ENCODE results near the gene ENTHD1. TPM values are rescaled to one million over a fixed set of nuclear protein-coding genes. Genes with fewer than 3 reads are reported as not detected.

Gene ENTHD1
- total RNA-seq, 1 donor from 2014 or later = not detected

DNA sequence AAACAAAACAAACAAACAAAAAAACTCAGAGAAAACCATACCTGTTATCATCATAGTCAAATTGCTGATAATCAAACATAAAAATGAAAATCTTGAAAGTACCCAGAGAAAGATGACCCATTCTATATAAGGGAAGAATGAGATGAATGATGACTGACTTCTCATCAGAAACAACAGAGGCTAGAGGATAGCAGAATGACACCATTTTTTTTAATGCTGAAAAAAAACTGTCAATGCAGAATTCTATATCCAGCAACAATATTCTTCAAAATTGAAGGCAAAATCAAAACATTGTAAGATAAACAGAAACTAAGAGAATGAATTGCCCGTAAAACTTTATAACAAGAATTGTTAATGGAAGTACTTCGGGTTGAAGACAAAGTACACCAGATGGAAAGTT lies 122.1 kb downstream of the ENTHD1 start:
- no peak for DNase-seq (ENCODE audit: low spot score)
- TF ChIP-seq, protein P1, sequence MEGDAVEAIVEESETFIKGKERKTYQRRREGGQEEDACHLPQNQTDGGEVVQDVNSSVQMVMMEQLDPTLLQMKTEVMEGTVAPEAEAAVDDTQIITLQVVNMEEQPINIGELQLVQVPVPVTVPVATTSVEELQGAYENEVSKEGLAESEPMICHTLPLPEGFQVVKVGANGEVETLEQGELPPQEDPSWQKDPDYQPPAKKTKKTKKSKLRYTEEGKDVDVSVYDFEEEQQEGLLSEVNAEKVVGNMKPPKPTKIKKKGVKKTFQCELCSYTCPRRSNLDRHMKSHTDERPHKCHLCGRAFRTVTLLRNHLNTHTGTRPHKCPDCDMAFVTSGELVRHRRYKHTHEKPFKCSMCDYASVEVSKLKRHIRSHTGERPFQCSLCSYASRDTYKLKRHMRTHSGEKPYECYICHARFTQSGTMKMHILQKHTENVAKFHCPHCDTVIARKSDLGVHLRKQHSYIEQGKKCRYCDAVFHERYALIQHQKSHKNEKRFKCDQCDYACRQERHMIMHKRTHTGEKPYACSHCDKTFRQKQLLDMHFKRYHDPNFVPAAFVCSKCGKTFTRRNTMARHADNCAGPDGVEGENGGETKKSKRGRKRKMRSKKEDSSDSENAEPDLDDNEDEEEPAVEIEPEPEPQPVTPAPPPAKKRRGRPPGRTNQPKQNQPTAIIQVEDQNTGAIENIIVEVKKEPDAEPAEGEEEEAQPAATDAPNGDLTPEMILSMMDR (IDR thresholded peaks at IDR 0.05; ENCODE audit: unreplicated experiment) = no peak
- H3K4me3 Mint-ChIP-seq (ENCODE audit: unreplicated experiment) = no peak overlapping the region
- H3K9me3 Mint-ChIP-seq (ENCODE audit: unreplicated experiment) = no peaks in the 10 kb centered on the region
- peaks cover 14% of the 10 kb centered on the region for H3K4me1 Mint-ChIP-seq (ENCODE audit: unreplicated experiment)
- H3K27me3 Mint-ChIP-seq (ENCODE audit: unreplicated experiment) = no peaks in the 10 kb centered on the region
- H3K27ac Mint-ChIP-seq (ENCODE audit: unreplicated experiment) = no peak overlapping the region
- H3K36me3 Mint-ChIP-seq (ENCODE audit: low read depth, unreplicated experiment) = no peaks in the 10 kb centered on the region

GRCh38 chr22:39765661-39766060 lies 127.9 kb downstream of the ENTHD1 start:
- no peaks in the 10 kb centered on the region for H3K9me3 Mint-ChIP-seq (ENCODE audit: unreplicated experiment)
- TF ChIP-seq, protein P1 (IDR thresholded peaks at IDR 0.05; ENCODE audit: unreplicated experiment) = no peak
- no peak overlapping the region for H3K4me3 Mint-ChIP-seq (ENCODE audit: unreplicated experiment)
- no peaks in the 10 kb centered on the region for H3K4me1 Mint-ChIP-seq (ENCODE audit: unreplicated experiment)
- H3K27ac Mint-ChIP-seq (ENCODE audit: unreplicated experiment) = no peak overlapping the region
- H3K27me3 Mint-ChIP-seq (ENCODE audit: unreplicated experiment) = no peaks in the 10 kb centered on the region
- H3K36me3 Mint-ChIP-seq (ENCODE audit: low read depth, unreplicated experiment) = no peaks in the 10 kb centered on the region
- no peak for DNase-seq (ENCODE audit: low spot score)

GRCh38 chr22:39765046-39765445 lies 128.5 kb downstream of the ENTHD1 start:
- TF ChIP-seq, protein P1 (IDR thresholded peaks at IDR 0.05; ENCODE audit: unreplicated experiment) = no peak
- H3K27ac Mint-ChIP-seq (ENCODE audit: unreplicated experiment) = no peak overlapping the region
- H3K36me3 Mint-ChIP-seq (ENCODE audit: low read depth, unreplicated experiment) = no peaks in the 10 kb centered on the region
- H3K4me3 Mint-ChIP-seq (ENCODE audit: unreplicated experiment) = no peak overlapping the region
- DNase-seq (ENCODE audit: low spot score) = no peak
- H3K27me3 Mint-ChIP-seq (ENCODE audit: unreplicated experiment) = no peaks in the 10 kb centered on the region
- H3K9me3 Mint-ChIP-seq (ENCODE audit: unreplicated experiment) = no peaks in the 10 kb centered on the region
- H3K4me1 Mint-ChIP-seq (ENCODE audit: unreplicated experiment) = no peaks in the 10 kb centered on the region

GRCh38 chr22:39763276-39763675 lies 130.3 kb downstream of the ENTHD1 start:
- H3K9me3 Mint-ChIP-seq (ENCODE audit: unreplicated experiment) = no peaks in the 10 kb centered on the region

DNA sequence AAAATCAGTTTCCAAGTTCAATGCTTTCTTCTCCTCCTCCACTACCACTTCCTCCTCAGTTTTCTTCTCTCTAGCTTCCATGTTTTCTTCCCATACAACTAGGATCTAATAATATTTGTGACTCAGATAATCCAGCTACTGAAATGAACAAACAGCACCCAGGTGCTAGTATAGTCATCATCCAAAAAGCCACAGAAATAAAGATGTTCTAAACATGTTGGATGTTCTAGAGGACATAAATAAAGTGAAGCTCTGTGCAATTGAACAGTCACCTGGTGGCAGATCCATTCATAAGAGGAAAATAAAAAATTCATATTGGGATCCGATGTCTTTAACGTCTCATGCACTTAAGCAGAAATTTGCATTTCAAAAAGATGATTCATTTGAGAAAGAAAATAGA lies 142.8 kb downstream of the ENTHD1 start:
- TF ChIP-seq, protein P1 (IDR thresholded peaks at IDR 0.05; ENCODE audit: unreplicated experiment) = no peak
- no peaks in the 10 kb centered on the region for H3K9me3 Mint-ChIP-seq (ENCODE audit: unreplicated experiment)
- H3K36me3 Mint-ChIP-seq (ENCODE audit: low read depth, unreplicated experiment) = no peaks in the 10 kb centered on the region
- DNase-seq (ENCODE audit: low spot score) = no peak
- peaks cover 1% of the 10 kb centered on the region for H3K27me3 Mint-ChIP-seq (ENCODE audit: unreplicated experiment)
- no peaks in the 10 kb centered on the region for H3K4me1 Mint-ChIP-seq (ENCODE audit: unreplicated experiment)
- no peak overlapping the region for H3K27ac Mint-ChIP-seq (ENCODE audit: unreplicated experiment)
- H3K4me3 Mint-ChIP-seq (ENCODE audit: unreplicated experiment) = no peak overlapping the region

More at GRCh38 chr22:39763276-39763675, 130.3 kb downstream of the ENTHD1 start:
- Mint-ChIP-seq H3K27ac (ENCODE audit: unreplicated experiment) (no peak overlapping the region), H3K4me3 (ENCODE audit: unreplicated experiment) (no peak overlapping the region), H3K4me1 (ENCODE audit: unreplicated experiment) (no peaks in the 10 kb centered on the region), H3K36me3 (ENCODE audit: low read depth, unreplicated experiment) (no peaks in the 10 kb centered on the region), H3K27me3 (ENCODE audit: unreplicated experiment) (no peaks in the 10 kb centered on the region)
- TF ChIP-seq, protein P1 (IDR thresholded peaks at IDR 0.05; ENCODE audit: unreplicated experiment) = no peak
- DNase-seq (ENCODE audit: low spot score) = no peak

All from endothelial cell (in vitro differentiated cells).